Activated T-cell treated with anti-CD3 and anti-CD28 coated beads, Interleukin-2, amount 50 U/mL, for 24 hours (primary cell): ENCODE data around the gene NARF.
A peak's percentile ranks its signal among the peaks of the same experiment; 100 is the strongest.

Experiments
- DNase-seq: peaks from one replicate; pipeline ENCODE4 v3.0.0-alpha.2; 2020
- H3K27ac Mint-ChIP-seq: 2 replicates; pipeline ENCODE4 v1.8.0; 2020; ENCODE audit warnings: mild to moderate bottlenecking, mixed read lengths
- H3K27me3 Mint-ChIP-seq: 2 replicates; pipeline ENCODE4 v1.8.0; 2020; ENCODE audit warnings: mixed read lengths
- H3K36me3 Mint-ChIP-seq: 2 replicates; pipeline ENCODE4 v1.8.0; 2020; ENCODE audit warnings: low read depth, mixed read lengths
- H3K4me1 Mint-ChIP-seq: 2 replicates; pipeline ENCODE4 v1.8.0; 2020; ENCODE audit warnings: low read depth, mixed read lengths
- H3K4me3 Mint-ChIP-seq: 2 replicates; pipeline ENCODE4 v1.8.0; 2020; ENCODE audit warnings: mild to moderate bottlenecking, moderate library complexity, mixed read lengths
- H3K9me3 Mint-ChIP-seq: 2 replicates; pipeline ENCODE4 v1.8.0; 2020; ENCODE audit warnings: mixed read lengths

NARF gene

GRCh38 chr17:82464567-82464929 is 6.0 kb downstream of the NARF start:
- H3K36me3 Mint-ChIP-seq, result peaks cover 86% of the 10 kb centered on the region
- H3K27ac Mint-ChIP-seq, result peak overlapping the region; percentile 65

GRCh38 chr17:82465023-82465603 is 6.6 kb downstream of the NARF start:
- no peak for DNase-seq
- Mint-ChIP-seq H3K27me3 (no peaks in the 10 kb centered on the region), H3K36me3 (peaks cover 85% of the 10 kb centered on the region), H3K9me3 (no peaks in the 10 kb centered on the region), H3K27ac (peak overlapping the region; percentile 65), H3K4me1 (peaks cover 15% of the 10 kb centered on the region), H3K4me3 (no peak overlapping the region)

More at GRCh38 chr17:82464567-82464929, 6.0 kb downstream of the NARF start:
- Mint-ChIP-seq H3K4me3 (no peak overlapping the region), H3K9me3 (no peaks in the 10 kb centered on the region), H3K27me3 (no peaks in the 10 kb centered on the region), H3K4me1 (peaks cover 18% of the 10 kb centered on the region)
- DNase-seq, result no peak

GRCh38 chr17:82468692-82469091 is 10.2 kb downstream of the NARF start:
- H3K36me3 Mint-ChIP-seq, result peaks cover 78% of the 10 kb centered on the region
- no peak for DNase-seq
- H3K4me3 Mint-ChIP-seq, result no peak overlapping the region
- H3K27ac Mint-ChIP-seq, result peak overlapping the region; percentile 23
- no peaks in the 10 kb centered on the region for H3K9me3 Mint-ChIP-seq
- no peaks in the 10 kb centered on the region for H3K27me3 Mint-ChIP-seq
- H3K4me1 Mint-ChIP-seq, result peaks cover 10% of the 10 kb centered on the region

DNA sequence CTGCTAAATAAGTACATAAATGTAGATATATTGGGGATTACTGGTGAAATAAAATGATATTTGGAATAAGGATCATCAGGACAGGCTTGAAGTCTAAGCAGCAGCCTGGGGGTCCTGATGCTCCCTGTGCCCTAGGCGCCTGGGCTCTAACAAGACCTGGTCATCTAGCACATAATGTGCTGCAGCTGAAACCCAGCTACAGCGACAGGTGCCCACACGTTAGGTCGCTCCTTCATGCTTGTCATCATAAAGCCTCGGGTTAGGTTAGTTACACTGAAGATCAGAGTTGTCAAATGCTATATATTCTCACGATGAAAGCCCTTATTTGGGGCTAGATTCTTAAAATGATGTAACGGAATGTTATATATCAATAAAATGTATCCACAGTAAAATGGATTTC is 11.5 kb downstream of the NARF start:
- Mint-ChIP-seq H3K4me3 (no peak overlapping the region), H3K9me3 (no peaks in the 10 kb centered on the region), H3K27ac (no peak overlapping the region), H3K4me1 (peaks cover 2% of the 10 kb centered on the region), H3K36me3 (peaks cover 77% of the 10 kb centered on the region), H3K27me3 (no peaks in the 10 kb centered on the region)
- no peak for DNase-seq

- Mint-ChIP-seq H3K4me1 (peaks cover 8% of the 10 kb centered on the region), H3K27ac (no peak overlapping the region), H3K4me3 (no peak overlapping the region), H3K9me3 (no peaks in the 10 kb centered on the region), H3K36me3 (peaks cover 71% of the 10 kb centered on the region), H3K27me3 (no peaks in the 10 kb centered on the region)
- DNase-seq, result no peak
These were observed 15.9 kb downstream of the NARF start for GRCh38 chr17:82474223-82475010.

DNA sequence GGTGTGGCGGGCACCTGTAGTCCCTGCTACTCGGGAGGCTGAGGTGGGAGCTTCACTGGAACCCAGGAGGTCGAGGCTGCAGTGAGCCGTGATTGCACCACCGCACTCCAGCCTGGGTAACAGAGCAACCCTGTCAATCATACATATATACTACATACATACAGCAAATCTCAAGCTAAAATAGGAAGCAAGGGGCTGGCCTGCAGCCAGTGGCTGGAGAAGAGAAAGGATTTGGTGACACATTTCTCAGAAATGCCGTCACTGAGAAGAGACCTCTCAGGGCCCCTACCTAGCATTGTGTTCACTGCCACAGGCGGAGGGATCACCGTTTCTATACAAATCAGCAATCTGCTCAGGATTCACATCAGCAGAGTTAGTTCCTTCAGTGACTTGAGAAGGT is 16.9 kb downstream of the NARF start:
- H3K4me1 Mint-ChIP-seq, result peaks cover 8% of the 10 kb centered on the region
- no peak overlapping the region for H3K27ac Mint-ChIP-seq
- peaks cover 77% of the 10 kb centered on the region for H3K36me3 Mint-ChIP-seq
- no peaks in the 10 kb centered on the region for H3K9me3 Mint-ChIP-seq
- no peaks in the 10 kb centered on the region for H3K27me3 Mint-ChIP-seq
- H3K4me3 Mint-ChIP-seq, result no peak overlapping the region
- DNase-seq, result no peak

- no peak overlapping the region for H3K4me3 Mint-ChIP-seq
- peaks cover 8% of the 10 kb centered on the region for H3K4me1 Mint-ChIP-seq
- no peak for DNase-seq
- peak overlapping the region; percentile 1 for H3K27ac Mint-ChIP-seq
- no peaks in the 10 kb centered on the region for H3K9me3 Mint-ChIP-seq
- peaks cover 81% of the 10 kb centered on the region for H3K36me3 Mint-ChIP-seq
- H3K27me3 Mint-ChIP-seq, result no peaks in the 10 kb centered on the region
These were observed 19.4 kb downstream of the NARF start for GRCh38 chr17:82477934-82478333.

DNA sequence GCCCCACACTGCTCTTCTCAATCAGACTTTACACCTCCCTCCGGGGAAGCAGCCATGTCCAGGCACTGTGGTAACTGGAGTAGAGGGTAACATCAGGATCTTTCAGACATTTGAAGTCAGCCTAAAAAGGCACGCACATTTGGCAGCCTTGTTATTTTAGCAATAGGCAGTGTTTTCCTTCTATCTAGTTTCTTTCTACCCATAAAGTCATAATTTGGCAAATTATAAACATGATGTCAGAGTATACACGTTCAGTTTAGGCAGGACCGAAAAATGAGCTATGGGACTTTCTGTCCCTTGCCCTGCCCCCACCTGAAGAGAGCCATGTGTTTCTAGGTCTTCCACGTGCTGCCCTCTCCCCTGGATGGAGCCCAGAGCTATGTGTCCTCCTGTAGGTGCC is 21.1 kb downstream of the NARF start:
- Mint-ChIP-seq H3K27me3 (no peaks in the 10 kb centered on the region), H3K36me3 (peaks cover 84% of the 10 kb centered on the region), H3K4me1 (peaks cover 8% of the 10 kb centered on the region), H3K4me3 (no peak overlapping the region), H3K27ac (peak overlapping the region; percentile 41), H3K9me3 (no peaks in the 10 kb centered on the region)
- DNase-seq, result no peak

- H3K36me3 Mint-ChIP-seq, result peaks cover 85% of the 10 kb centered on the region
- H3K27ac Mint-ChIP-seq, result peak overlapping the region; percentile 37
- H3K9me3 Mint-ChIP-seq, result no peaks in the 10 kb centered on the region
- peaks cover 8% of the 10 kb centered on the region for H3K4me1 Mint-ChIP-seq
- no peak for DNase-seq
- no peak overlapping the region for H3K4me3 Mint-ChIP-seq
- H3K27me3 Mint-ChIP-seq, result no peaks in the 10 kb centered on the region
These were observed 21.8 kb downstream of the NARF start for GRCh38 chr17:82480318-82480717.

DNA sequence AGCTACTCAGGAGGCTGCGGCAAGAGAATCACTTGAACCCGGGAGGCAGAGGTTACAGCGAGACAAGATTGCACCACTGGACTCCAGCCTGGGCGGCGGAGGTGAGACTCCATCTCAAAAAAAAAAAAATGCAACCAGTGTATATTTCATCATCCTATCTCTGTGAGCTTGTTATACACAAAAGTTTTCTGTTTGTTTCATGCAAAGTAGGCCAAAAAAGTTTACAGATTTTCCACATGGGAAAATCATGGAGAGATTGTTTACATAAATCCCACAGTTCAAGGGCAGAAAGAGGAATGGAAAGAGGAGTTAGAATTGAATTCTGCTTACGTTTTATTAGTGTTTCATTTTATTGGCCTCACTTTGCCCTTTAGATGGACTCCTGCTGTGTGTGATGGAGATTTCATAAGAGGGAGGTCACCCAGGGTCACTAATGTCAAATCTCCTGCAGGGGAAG is 24.7 kb downstream of the NARF start:
- H3K36me3 Mint-ChIP-seq, result peaks cover 94% of the 10 kb centered on the region
- no peak overlapping the region for H3K4me3 Mint-ChIP-seq
- DNase-seq, result no peak
- H3K4me1 Mint-ChIP-seq, result peaks cover 11% of the 10 kb centered on the region
- no peaks in the 10 kb centered on the region for H3K27me3 Mint-ChIP-seq
- H3K27ac Mint-ChIP-seq, result no peak overlapping the region
- no peaks in the 10 kb centered on the region for H3K9me3 Mint-ChIP-seq

GRCh38 chr17:82483836-82484235 is 25.3 kb downstream of the NARF start:
- H3K36me3 Mint-ChIP-seq, result peaks cover 94% of the 10 kb centered on the region

DNA sequence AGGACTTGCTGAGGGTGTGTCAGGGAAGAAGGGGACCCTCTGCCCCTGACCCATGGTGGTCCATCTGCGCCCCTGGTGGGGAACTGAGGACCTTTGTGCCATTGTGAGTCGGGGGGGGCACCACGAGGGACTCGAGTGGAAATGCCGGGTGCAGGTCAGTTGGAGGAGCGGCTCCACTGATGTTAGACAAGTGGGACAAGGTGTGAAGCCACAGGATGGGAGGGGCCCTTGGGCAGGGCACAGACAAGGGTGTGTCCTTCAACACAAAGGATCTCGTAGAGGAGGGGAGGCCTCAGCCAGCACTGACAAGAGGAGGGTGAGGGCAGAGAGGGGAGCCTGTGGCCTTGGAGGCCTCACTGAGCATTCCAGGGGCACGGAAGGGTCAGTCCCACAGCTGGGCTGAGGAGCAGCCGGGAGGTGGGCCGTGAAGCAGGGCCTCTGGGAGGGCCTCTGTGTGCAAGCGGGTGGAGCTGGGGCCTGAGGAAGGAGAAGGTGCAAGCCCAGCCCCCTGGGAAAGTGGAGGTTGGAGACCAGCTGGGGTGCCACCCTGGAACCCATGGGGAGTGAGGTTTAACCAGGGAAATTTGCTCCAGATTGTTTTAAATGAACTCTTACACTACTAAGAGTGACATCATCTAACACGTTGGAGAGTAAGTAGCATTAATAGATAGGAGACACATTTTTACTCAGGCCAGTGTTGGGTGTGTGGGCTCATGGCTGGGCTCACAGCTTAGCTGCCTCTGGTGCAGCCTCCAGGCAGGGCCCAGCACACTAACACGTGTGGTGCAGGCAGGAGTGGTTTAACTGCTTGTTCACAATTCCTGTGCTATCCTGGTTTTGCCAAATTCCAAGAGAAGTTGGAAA is 27.9 kb downstream of the NARF start:
- Mint-ChIP-seq H3K4me3 (no peak overlapping the region), H3K36me3 (peaks cover 76% of the 10 kb centered on the region), H3K27me3 (no peaks in the 10 kb centered on the region), H3K4me1 (peaks cover 9% of the 10 kb centered on the region), H3K9me3 (no peaks in the 10 kb centered on the region), H3K27ac (peak overlapping the region; percentile 84)
- no peak for DNase-seq

More at GRCh38 chr17:82483836-82484235, 25.3 kb downstream of the NARF start:
- DNase-seq, result no peak
- Mint-ChIP-seq H3K4me3 (no peak overlapping the region), H3K4me1 (peaks cover 11% of the 10 kb centered on the region), H3K27ac (no peak overlapping the region), H3K9me3 (no peaks in the 10 kb centered on the region), H3K27me3 (no peaks in the 10 kb centered on the region)

DNA sequence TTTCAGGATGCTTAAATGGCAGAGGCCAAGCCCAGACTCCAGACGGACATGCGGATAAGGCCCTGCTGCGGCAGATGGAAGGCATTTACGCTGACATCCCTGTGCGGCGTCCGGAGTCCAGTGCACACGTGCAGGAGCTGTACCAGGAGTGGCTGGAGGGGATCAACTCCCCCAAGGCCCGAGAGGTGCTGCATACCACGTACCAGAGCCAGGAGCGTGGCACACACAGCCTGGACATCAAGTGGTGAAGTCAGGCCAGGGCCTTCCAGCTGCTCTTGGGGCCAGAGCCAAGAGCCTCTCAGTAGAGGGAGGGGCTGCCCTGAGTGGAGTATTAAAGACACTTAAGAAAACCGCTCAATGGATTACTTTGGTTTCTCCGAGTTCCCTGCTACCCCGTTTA is 29.4 kb downstream of the NARF start:
- peaks cover 10% of the 10 kb centered on the region for H3K4me1 Mint-ChIP-seq
- peaks cover 63% of the 10 kb centered on the region for H3K36me3 Mint-ChIP-seq
- H3K4me3 Mint-ChIP-seq, result no peak overlapping the region
- no peaks in the 10 kb centered on the region for H3K9me3 Mint-ChIP-seq
- no peaks in the 10 kb centered on the region for H3K27me3 Mint-ChIP-seq
- no peak overlapping the region for H3K27ac Mint-ChIP-seq
- no peak for DNase-seq

DNA sequence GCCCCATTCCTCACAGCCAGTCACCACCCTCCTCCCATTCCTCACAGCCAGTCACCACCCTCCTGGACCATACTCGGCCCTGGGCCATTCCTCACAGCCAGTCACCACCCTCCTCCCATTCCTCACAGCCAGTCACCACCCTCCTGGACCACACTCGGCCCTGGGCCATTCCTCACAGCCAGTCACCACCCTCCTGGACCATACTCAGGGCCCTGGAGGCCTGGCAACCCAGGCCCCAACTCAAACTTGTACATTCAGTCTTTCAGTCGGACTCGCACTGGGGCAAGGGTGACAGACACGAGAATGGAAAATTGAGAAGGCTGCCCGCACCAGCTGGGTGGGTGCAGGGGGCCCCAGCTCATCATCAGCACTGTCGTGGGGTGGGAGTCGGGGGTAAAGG is 30.6 kb downstream of the NARF start:
- Mint-ChIP-seq H3K27ac (peak overlapping the region; percentile 52), H3K36me3 (peaks cover 51% of the 10 kb centered on the region), H3K4me1 (peaks cover 12% of the 10 kb centered on the region), H3K9me3 (no peaks in the 10 kb centered on the region), H3K4me3 (no peak overlapping the region), H3K27me3 (no peaks in the 10 kb centered on the region)
- no peak for DNase-seq
